ENCODE measurements around the gene GIPC1. TPM values are rescaled to one million over a fixed set of nuclear protein-coding genes. Genes with fewer than 3 reads are reported as not detected.

The GIPC1 gene
- total RNA-seq, 4 donors from 2014 or later, result 135 to 217 (median 164) TPM

GRCh38 chr19:14472202-14472938 is 23.6 kb downstream of the GIPC1 start:
- intact Hi-C loops (cut with DNase I; ENCODE audit: low total_unique reads), result no loop called here
- DNase-seq (ENCODE audit: low spot score in 2 of 2), result peak in 1 of 2 donors; percentile 95
- H3K4me3 ChIP-seq (ENCODE audit: low read depth, poor library complexity, severe bottlenecking), result no peak overlapping the region
- peak in 1 of 3 donors; percentile 87 for TF ChIP-seq CTCF (IDR thresholded peaks at IDR 0.05)
- TF ChIP-seq POLR2A (IDR thresholded peaks at IDR 0.05), result no peak
- 5 to 6% methylated on average over 47 to 57 of the region's 66 CpGs for WGBS, 2 donors

GRCh38 chr19:14471436-14472187 is 24.3 kb downstream of the GIPC1 start:
- intact Hi-C loops (cut with DNase I; ENCODE audit: low total_unique reads), result no loop called here
- no peak for DNase-seq (ENCODE audit: low spot score in 2 of 2)
- TF ChIP-seq POLR2A (IDR thresholded peaks at IDR 0.05) (no peak), CTCF (IDR thresholded peaks at IDR 0.05) (no peak)
- no peak overlapping the region for H3K4me3 ChIP-seq (ENCODE audit: low read depth, poor library complexity, severe bottlenecking)
- WGBS, 2 donors, result 71 to 72% methylated on average over 46 of the region's 46 CpGs

- TF ChIP-seq POLR2A (IDR thresholded peaks at IDR 0.05), result no peak
- no peak for TF ChIP-seq CTCF (IDR thresholded peaks at IDR 0.05)
- 78 to 79% methylated on average over 10 to 32 of the region's 32 CpGs for WGBS, 2 donors
- intact Hi-C loops (cut with DNase I; ENCODE audit: low total_unique reads), result no loop called here
- no peak for DNase-seq (ENCODE audit: low spot score in 2 of 2)
- H3K4me3 ChIP-seq (ENCODE audit: low read depth, poor library complexity, severe bottlenecking), result no peak overlapping the region
These were observed 25.7 kb downstream of the GIPC1 start for GRCh38 chr19:14470031-14470876.

- WGBS, 2 donors, result 68 to 69% methylated on average over 8 to 9 of the region's 9 CpGs
- DNase-seq (ENCODE audit: low spot score in 2 of 2), result no peak
- TF ChIP-seq POLR2A (IDR thresholded peaks at IDR 0.05) (no peak), CTCF (IDR thresholded peaks at IDR 0.05) (no peak)
These were observed 28.1 kb downstream of the GIPC1 start for GRCh38 chr19:14467816-14468215.

GRCh38 chr19:14467391-14467790 is 28.5 kb downstream of the GIPC1 start:
- TF ChIP-seq CTCF (IDR thresholded peaks at IDR 0.05) (no peak), POLR2A (IDR thresholded peaks at IDR 0.05) (no peak)
- intact Hi-C loops (cut with DNase I; ENCODE audit: low total_unique reads), result no loop called here
- DNase-seq (ENCODE audit: low spot score in 2 of 2), result no peak
- H3K4me3 ChIP-seq (ENCODE audit: low read depth, poor library complexity, severe bottlenecking), result no peak overlapping the region
- 87 to 92% methylated on average over 9 to 12 of the region's 12 CpGs for WGBS, 2 donors

More at GRCh38 chr19:14467816-14468215, 28.1 kb downstream of the GIPC1 start:
- H3K4me3 ChIP-seq (ENCODE audit: low read depth, poor library complexity, severe bottlenecking), result no peak overlapping the region
- intact Hi-C loops (cut with DNase I; ENCODE audit: low total_unique reads), result no loop called here

All from lower leg skin (tissue), 4 donors.